GM18505 (cell line): Measurements from ENCODE around the gene TLL1.

Experiments used
- ATAC-seq: cut with Tn5 transposase; IDR thresholded peaks from one replicate; pipeline ENCODE4 v1.9.1; 2021; ENCODE audit not compliant: unreplicated experiment
- POLR2A ChIP-seq: IDR thresholded peaks from 4 replicates; pipeline ENCODE4 v1.6.1; 2011; ENCODE audit warnings: borderline replicate concordance; ENCODE audit not compliant: insufficient read depth, insufficient read length; ENCODE audit errors: extremely low read depth

The TLL1 gene

GRCh38 chr4:165866019-165866650 is 6.9 kb upstream of the TLL1 start:
- ATAC-seq, result no peak

GRCh38 chr4:165867961-165868360 is 5.1 kb upstream of the TLL1 start:
- no peak for ATAC-seq
- TF ChIP-seq POLR2A, result no peak

More at GRCh38 chr4:165866019-165866650, 6.9 kb upstream of the TLL1 start:
- no peak for TF ChIP-seq POLR2A

- TF ChIP-seq POLR2A, result no peak
- ATAC-seq, result peak; percentile 47
These were observed 448 bp downstream of the TLL1 start for GRCh38 chr4:165873298-165874071.

- no peak for ATAC-seq
- no peak for TF ChIP-seq POLR2A
These were observed 1.2 kb downstream of the TLL1 start for GRCh38 chr4:165874072-165874790.

GRCh38 chr4:165874791-165875371 is 1.8 kb downstream of the TLL1 start:
- ATAC-seq, result no peak
- no peak for TF ChIP-seq POLR2A

DNA sequence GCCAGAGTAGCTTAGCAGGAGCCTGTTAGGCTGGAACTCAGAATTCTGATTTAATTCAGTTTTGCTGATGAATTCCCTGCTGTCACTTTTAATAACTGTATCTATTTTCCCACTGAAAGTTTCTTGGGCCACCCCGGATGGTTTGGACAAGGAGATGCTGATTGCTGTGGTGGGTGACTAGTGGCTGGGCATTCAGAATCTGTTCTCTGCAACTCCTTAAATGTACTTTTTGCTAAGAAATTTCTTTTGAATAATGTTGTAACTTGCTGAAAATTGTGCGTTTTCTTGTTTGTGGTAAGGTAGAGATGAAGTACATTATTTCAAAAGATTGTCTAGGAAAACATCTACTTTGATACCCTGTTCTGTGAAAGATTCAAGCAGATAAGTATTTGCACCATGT is 2.4 kb downstream of the TLL1 start:
- no peak for ATAC-seq
- no peak for TF ChIP-seq POLR2A

DNA sequence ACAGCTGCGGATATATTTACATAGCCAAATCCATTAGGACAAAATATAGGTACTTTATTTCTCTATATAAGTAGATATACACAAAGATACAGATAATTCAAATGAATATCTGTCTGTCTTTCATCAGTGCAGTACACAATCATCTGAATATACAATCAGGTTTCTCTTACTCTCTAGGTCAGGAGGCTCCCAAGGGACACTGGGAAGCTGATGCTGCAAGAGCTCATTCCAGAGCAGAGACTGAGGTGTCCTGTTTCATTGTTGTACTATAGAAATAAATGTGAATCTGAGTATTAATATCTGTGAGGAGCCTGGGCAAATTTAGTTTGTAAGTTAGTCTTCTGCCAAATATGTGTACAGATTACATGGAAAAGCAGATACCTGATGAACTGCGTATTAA is 4.2 kb downstream of the TLL1 start:
- ATAC-seq, result no peak
- TF ChIP-seq POLR2A, result no peak

DNA sequence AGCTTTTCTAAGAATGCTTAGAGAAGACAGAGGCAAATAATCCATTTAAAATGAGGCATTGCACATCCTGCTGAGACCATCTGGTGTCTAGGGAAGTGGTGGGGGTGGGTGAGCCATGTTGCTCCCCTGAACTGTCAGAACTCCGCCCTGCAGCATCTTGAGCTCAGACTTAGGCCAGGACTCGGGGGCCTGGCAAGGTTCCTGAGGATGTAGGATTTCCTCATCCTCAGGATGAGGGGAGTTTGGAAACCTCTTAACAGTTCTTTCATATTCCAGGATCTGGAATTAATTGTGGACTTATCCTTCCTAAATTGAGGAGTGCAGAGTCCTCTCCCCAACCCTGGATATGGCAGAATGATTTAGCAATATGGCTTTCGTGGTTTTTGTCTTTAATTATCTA is 6.6 kb downstream of the TLL1 start:
- TF ChIP-seq POLR2A, result no peak
- ATAC-seq, result no peak

GRCh38 chr4:165894159-165894558 is 21.1 kb downstream of the TLL1 start:
- no peak for TF ChIP-seq POLR2A
- ATAC-seq, result no peak

DNA sequence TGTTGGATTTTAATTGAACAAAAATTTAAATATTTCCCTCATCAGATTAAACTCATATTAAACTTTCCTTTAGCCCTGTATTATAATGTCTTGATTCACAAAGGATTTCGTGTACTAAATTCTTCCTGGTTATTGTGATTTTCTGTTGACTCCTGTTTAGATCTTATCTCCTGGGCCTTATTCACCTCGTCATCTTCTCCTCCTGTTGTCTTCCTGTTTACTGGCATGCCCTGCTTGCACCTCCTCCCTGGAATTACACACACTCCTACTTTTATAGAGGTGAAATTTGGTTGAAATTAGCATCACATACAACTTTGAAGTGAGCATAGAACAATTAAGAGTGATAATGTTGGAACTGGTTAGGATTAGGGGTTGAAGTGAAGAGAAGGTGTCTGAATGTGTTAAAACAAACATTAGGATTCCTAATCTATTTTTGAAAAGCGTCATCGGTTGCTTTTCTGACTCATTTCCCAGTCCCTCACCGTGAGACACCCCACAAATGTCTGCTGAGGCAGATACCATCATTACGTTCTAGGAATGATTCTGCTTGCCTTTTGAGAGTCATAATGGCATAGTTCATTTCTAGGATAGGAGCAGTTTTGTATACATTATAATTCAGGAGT is 32.5 kb downstream of the TLL1 start:
- ATAC-seq, result no peak
- no peak for TF ChIP-seq POLR2A

DNA sequence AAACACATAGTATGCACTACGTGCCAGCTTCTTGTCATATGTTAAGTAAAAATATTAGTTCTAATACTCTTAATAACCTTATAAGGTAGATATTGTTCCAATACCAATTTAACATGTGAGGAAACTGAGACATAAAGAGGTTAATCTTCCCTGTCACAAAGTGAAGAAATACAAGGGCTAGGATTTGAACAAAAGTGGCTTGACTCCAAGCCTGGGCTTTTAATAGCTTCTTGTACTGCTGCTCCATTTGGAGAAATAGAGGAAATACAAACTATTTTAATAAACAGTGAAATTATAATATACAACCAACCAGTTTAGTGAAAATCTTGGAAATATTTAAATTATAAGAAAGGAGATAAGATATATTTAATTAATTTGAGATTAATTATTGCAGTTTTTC is 33.2 kb downstream of the TLL1 start:
- ATAC-seq, result no peak
- no peak for TF ChIP-seq POLR2A

DNA sequence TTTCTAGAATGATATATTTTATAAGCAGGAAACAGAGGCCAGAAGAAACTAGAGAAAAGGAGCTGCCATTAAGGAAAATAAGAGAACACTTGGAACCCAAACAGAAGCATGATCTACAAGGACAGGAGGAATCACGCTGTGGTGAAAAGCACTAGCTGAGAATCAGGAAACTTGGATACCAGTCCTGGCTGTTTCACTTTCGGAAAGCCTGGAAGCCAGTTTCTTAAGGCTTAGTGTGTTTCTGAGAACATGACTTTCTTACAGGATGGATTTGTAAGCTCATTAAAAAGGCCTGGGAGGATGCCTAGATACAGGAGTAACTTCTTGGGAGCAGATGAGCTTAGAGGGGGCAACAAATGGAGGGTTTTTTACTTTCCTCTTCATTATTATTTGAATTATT is 36.9 kb downstream of the TLL1 start:
- TF ChIP-seq POLR2A, result no peak
- no peak for ATAC-seq

- no peak for ATAC-seq
- TF ChIP-seq POLR2A, result no peak
These were observed 42.2 kb downstream of the TLL1 start for GRCh38 chr4:165915215-165915614.
